ENCODE measurements around the gene RSL24D1.

GRCh38 chr15:55170361-55170760, 26.4 kb downstream of the RSL24D1 start:
- TF ChIP-seq, protein P1, sequence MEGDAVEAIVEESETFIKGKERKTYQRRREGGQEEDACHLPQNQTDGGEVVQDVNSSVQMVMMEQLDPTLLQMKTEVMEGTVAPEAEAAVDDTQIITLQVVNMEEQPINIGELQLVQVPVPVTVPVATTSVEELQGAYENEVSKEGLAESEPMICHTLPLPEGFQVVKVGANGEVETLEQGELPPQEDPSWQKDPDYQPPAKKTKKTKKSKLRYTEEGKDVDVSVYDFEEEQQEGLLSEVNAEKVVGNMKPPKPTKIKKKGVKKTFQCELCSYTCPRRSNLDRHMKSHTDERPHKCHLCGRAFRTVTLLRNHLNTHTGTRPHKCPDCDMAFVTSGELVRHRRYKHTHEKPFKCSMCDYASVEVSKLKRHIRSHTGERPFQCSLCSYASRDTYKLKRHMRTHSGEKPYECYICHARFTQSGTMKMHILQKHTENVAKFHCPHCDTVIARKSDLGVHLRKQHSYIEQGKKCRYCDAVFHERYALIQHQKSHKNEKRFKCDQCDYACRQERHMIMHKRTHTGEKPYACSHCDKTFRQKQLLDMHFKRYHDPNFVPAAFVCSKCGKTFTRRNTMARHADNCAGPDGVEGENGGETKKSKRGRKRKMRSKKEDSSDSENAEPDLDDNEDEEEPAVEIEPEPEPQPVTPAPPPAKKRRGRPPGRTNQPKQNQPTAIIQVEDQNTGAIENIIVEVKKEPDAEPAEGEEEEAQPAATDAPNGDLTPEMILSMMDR (IDR thresholded peaks at IDR 0.05; ENCODE audit: low read depth, low read length) = no peak
- TF ChIP-seq EZH2phosphoT487 (IDR thresholded peaks at IDR 0.05; ENCODE audit: low read depth) = no peak

Data from OCI-LY3 (cell line).